Liver (tissue), 9 donors: ENCODE results near the gene CFAP99. TPM values are rescaled to one million over a fixed set of nuclear protein-coding genes. Genes with fewer than 3 reads are reported as not detected.

Experiments used
- DNase-seq: peaks from one replicate; pipeline ENCODE4 v3.0.0-alpha.2; 2017; ENCODE audit warnings: low spot score
- H3K27ac ChIP-seq, 2 donors: one replicate each; pipeline ENCODE4 v1.7.0; 2013; ENCODE audit warnings: inconsistent platforms in 2 of 2, low read length in 2 of 2, control low read depth in 1 of 2, low read depth in 1 of 2, mild to moderate bottlenecking in 1 of 2
- H3K27me3 ChIP-seq, 4 donors: one replicate each; pipeline versions ENCODE4 v1.6.1 to v1.7.0; 2013; ENCODE audit warnings: low read length in 3 of 4, inconsistent platforms in 1 of 4, mild to moderate bottlenecking in 1 of 4, moderate library complexity in 1 of 4; ENCODE audit not compliant: control insufficient read depth in 4 of 4, insufficient read depth in 4 of 4
- H3K36me3 ChIP-seq, 4 donors: one replicate each; pipeline versions ENCODE4 v1.6.1 to v1.7.0; 2013; ENCODE audit warnings: low read length in 3 of 4, mild to moderate bottlenecking in 3 of 4, low read depth in 1 of 4, moderate library complexity in 1 of 4; ENCODE audit not compliant: control insufficient read depth in 4 of 4, insufficient read depth in 3 of 4
- H3K4me1 ChIP-seq, 4 donors: one replicate each; pipeline versions ENCODE4 v1.6.1 to v1.7.0; 2013; ENCODE audit warnings: low read length in 3 of 4, mild to moderate bottlenecking in 3 of 4, moderate library complexity in 1 of 4; ENCODE audit not compliant: control insufficient read depth in 4 of 4, insufficient read depth in 4 of 4
- H3K4me3 ChIP-seq, 3 donors: one replicate each; pipeline versions ENCODE4 v1.6.1 to v1.7.0; 2013; ENCODE audit warnings: low read length in 3 of 3, control low read depth in 1 of 3, low read depth in 1 of 3, mild to moderate bottlenecking in 1 of 3
- H3K9ac ChIP-seq, 2 donors: one replicate each; pipeline ENCODE4 v1.7.0; 2013; ENCODE audit warnings: low read length in 2 of 2, mild to moderate bottlenecking in 2 of 2, moderate library complexity in 2 of 2, control low read depth in 1 of 2, low read depth in 1 of 2
- H3K9me3 ChIP-seq, 4 donors: one replicate each; pipeline versions ENCODE4 v1.6.1 to v1.7.0; 2013; ENCODE audit warnings: low read length in 3 of 4; ENCODE audit not compliant: control insufficient read depth in 4 of 4
- EGR1 ChIP-seq, 2 donors: IDR thresholded peaks; 2 replicates each; pipeline ENCODE4 v1.6.1; 2016 to 2018; ENCODE audit warnings: antibody characterized with exemption in 2 of 2, low read depth in 2 of 2
- FOXA2 ChIP-seq: IDR thresholded peaks from 2 replicates; pipeline ENCODE4 v1.6.1; 2016; ENCODE audit warnings: antibody characterized with exemption
- GABPA ChIP-seq, 2 donors: IDR thresholded peaks in 1 of 2; conservative IDR thresholded peaks in 1 of 2; 2 replicates each; pipeline ENCODE4 v1.6.1; 2016; ENCODE audit warnings: antibody characterized with exemption in 2 of 2, mild to moderate bottlenecking in 1 of 2, moderate library complexity in 1 of 2
- HNF4A ChIP-seq, 2 donors: conservative IDR thresholded peaks; 2 replicates each; pipeline ENCODE4 v1.6.1; 2016; ENCODE audit warnings: antibody characterized with exemption in 2 of 2, mild to moderate bottlenecking in 2 of 2
- HNF4G ChIP-seq: IDR thresholded peaks from 2 replicates; pipeline ENCODE4 v1.6.1; 2016; ENCODE audit warnings: antibody characterized with exemption
- JUND ChIP-seq, 2 donors: IDR thresholded peaks; 2 replicates each; pipeline ENCODE4 v1.6.1; 2016; ENCODE audit warnings: antibody characterized with exemption in 2 of 2
- NR2F2 ChIP-seq: IDR thresholded peaks from 2 replicates; pipeline ENCODE4 v1.6.1; 2016; ENCODE audit warnings: antibody characterized with exemption
- RAD21 ChIP-seq, 2 donors: IDR thresholded peaks; 2 replicates each; pipeline ENCODE4 v1.6.1; 2016; ENCODE audit warnings: antibody characterized with exemption in 2 of 2, mild to moderate bottlenecking in 2 of 2
- RXRA ChIP-seq, 2 donors: IDR thresholded peaks; 2 replicates each; pipeline ENCODE4 v1.6.1; 2017 to 2018; ENCODE audit warnings: antibody characterized with exemption in 2 of 2, mild to moderate bottlenecking in 1 of 2
- SP1 ChIP-seq: IDR thresholded peaks from 2 replicates; pipeline ENCODE4 v1.6.1; 2018; ENCODE audit warnings: antibody characterized with exemption, mild to moderate bottlenecking
- TAF1 ChIP-seq: conservative IDR thresholded peaks from 2 replicates; pipeline ENCODE4 v1.6.1; 2016; ENCODE audit warnings: antibody characterized with exemption, mild to moderate bottlenecking
- YY1 ChIP-seq: IDR thresholded peaks from 2 replicates; pipeline ENCODE4 v1.6.1; 2016; ENCODE audit warnings: antibody characterized with exemption, mild to moderate bottlenecking
- WGBS: extraction: QIAGEN DNeasy Blood & Tissue Kit; methylation state at CpG from one replicate; pipeline ENCODE4 v1.1.7; 2013; 5-methylcytosine and 5-hydroxymethylcytosine counted together
- polyA plus RNA-seq, 2 donors: library from polyadenylated mRNA; stranded (reverse) in 1 of 2; unstranded in 1 of 2; fragments of 200-250 nt in 1 of 2; fragments of >200 nt in 1 of 2; fragmentation: Nextera tagmentation in 1 of 2; extraction: Ambion mirVana in 1 of 2; gene quantifications; one replicate each; pipeline versions ENCODE4 v1.2.1 to v1.2.3, GENCODE V29; 2013 to 2015
- total RNA-seq, 2 donors: library from RNA; depleted of rRNA; stranded (reverse); fragments of >200 nt; gene quantifications; one replicate each; pipeline ENCODE4 v1.2.3, GENCODE V29; 2014
- TF ChIP-seq, protein P1 (sequence below): IDR thresholded peaks from 2 replicates; pipeline ENCODE4 v1.6.1; 2016; ENCODE audit warnings: antibody characterized with exemption
- TF ChIP-seq, protein P2 (sequence below): IDR thresholded peaks from 2 replicates; pipeline ENCODE4 v1.6.1; 2016; ENCODE audit warnings: antibody characterized with exemption
- TF ChIP-seq, protein P3 (sequence below): IDR thresholded peaks from 2 replicates; pipeline ENCODE4 v1.6.1; 2016; ENCODE audit warnings: antibody characterized with exemption
- TF ChIP-seq, protein P4 (sequence below): fragments of 150-350 bp; IDR thresholded peaks from 2 replicates; pipeline ENCODE4 v1.5.1; 2017; ENCODE audit warnings: improper control_type of control experiment, low read depth, low read length; ENCODE audit not compliant: missing input control
- donor health status: healthy.
- donor health status: healthy.
- donor health status: healthy.
- donor health status: healthy.
- donor health status: healthy.

Gene CFAP99
- total and polyA plus RNA-seq, 4 donors = 0.33 to 0.36 TPM; not detected in 2

DNA sequence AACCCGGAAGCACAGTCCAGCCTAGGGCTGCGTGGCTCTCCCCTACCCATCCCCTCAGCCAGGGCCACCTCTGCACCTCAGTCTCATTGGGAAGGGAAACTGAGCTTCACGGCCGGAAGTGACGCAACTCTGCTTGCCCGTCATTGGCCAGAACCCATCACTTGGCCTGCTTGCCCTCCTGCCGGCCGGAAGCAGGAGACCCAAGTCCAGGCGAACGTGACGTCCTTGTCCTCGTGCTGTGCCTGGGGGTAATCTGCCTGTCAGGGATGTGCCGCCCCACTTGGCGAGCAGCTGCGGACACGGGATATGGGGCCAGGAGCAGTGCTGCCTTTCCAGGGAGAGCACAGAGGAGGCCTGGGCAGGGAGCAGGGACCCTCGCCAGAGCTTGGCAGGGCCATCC, 31.5 kb upstream of the CFAP99 start:
- H3K36me3 ChIP-seq = no peaks in the 10 kb centered on the region
- no peaks in the 10 kb centered on the region for H3K9me3 ChIP-seq
- no peak for TF ChIP-seq TAF1
- no peak for TF ChIP-seq JUND (IDR thresholded peaks at IDR 0.05)
- no peak for TF ChIP-seq RXRA (IDR thresholded peaks at IDR 0.05)
- no peak for TF ChIP-seq RAD21 (IDR thresholded peaks at IDR 0.05)
- no peak for TF ChIP-seq EGR1 (IDR thresholded peaks at IDR 0.05; ENCODE audit: low read depth in 2 of 2)
- TF ChIP-seq, protein P1, sequence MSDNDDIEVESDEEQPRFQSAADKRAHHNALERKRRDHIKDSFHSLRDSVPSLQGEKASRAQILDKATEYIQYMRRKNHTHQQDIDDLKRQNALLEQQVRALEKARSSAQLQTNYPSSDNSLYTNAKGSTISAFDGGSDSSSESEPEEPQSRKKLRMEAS = no peak
- TF ChIP-seq FOXA2 = no peak
- TF ChIP-seq, protein P2, sequence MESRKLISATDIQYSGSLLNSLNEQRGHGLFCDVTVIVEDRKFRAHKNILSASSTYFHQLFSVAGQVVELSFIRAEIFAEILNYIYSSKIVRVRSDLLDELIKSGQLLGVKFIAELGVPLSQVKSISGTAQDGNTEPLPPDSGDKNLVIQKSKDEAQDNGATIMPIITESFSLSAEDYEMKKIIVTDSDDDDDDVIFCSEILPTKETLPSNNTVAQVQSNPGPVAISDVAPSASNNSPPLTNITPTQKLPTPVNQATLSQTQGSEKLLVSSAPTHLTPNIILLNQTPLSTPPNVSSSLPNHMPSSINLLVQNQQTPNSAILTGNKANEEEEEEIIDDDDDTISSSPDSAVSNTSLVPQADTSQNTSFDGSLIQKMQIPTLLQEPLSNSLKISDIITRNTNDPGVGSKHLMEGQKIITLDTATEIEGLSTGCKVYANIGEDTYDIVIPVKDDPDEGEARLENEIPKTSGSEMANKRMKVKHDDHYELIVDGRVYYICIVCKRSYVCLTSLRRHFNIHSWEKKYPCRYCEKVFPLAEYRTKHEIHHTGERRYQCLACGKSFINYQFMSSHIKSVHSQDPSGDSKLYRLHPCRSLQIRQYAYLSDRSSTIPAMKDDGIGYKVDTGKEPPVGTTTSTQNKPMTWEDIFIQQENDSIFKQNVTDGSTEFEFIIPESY = no peak
- no peak for TF ChIP-seq HNF4A (conservative IDR thresholded peaks at IDR 0.05)
- TF ChIP-seq YY1 = no peak
- TF ChIP-seq, protein P3, sequence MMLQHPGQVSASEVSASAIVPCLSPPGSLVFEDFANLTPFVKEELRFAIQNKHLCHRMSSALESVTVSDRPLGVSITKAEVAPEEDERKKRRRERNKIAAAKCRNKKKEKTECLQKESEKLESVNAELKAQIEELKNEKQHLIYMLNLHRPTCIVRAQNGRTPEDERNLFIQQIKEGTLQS = no peak
- TF ChIP-seq HNF4G = no peak
- no peak for TF ChIP-seq GABPA (IDR thresholded peaks at IDR 0.05 in 1 of 2, conservative IDR thresholded peaks at IDR 0.05 in 1 of 2)
- no peak overlapping the region for H3K4me3 ChIP-seq
- WGBS = 96% methylated on average over 17 of the region's 17 CpGs
- H3K4me1 ChIP-seq = peaks cover 0 to 11% (median 5%) of the 10 kb centered on the region in 4 donors
- no peaks in the 10 kb centered on the region for H3K27me3 ChIP-seq
- DNase-seq = no peak
- no peak overlapping the region for H3K9ac ChIP-seq
- no peak overlapping the region for H3K27ac ChIP-seq

DNA sequence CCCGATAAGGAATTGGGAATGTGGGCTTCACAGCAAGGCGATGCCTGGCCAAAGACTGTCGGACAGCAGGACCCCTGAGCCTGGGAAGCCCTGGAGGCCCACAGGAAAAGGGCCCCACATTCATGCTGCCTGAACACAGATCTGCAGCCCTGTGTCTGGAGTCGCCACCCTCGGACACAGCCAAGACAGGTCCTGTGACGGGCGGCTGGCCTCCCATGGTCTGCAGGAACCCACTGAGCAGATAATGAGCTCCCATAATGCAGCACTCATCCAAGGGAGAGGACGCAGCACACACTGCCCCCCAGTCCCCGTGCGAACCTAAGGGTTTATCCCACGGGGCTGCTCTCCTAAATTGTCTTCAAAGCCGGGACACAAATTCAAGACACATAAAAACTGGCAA, 30.9 kb upstream of the CFAP99 start:
- Histone ChIP-seq H3K9me3 (no peaks in the 10 kb centered on the region), H3K27ac (no peak overlapping the region), H3K9ac (no peak overlapping the region), H3K4me3 (no peak overlapping the region), H3K27me3 (no peaks in the 10 kb centered on the region), H3K36me3 (no peaks in the 10 kb centered on the region), H3K4me1 (peaks cover 0 to 11% (median 5%) of the 10 kb centered on the region in 4 donors)
- WGBS = 95% methylated on average over 12 of the region's 12 CpGs
- TF ChIP-seq NR2F2 (no peak), SP1 (no peak), JUND (IDR thresholded peaks at IDR 0.05) (no peak), FOXA2 (no peak)
- TF ChIP-seq, protein P1 = no peak
- TF ChIP-seq, protein P4, sequence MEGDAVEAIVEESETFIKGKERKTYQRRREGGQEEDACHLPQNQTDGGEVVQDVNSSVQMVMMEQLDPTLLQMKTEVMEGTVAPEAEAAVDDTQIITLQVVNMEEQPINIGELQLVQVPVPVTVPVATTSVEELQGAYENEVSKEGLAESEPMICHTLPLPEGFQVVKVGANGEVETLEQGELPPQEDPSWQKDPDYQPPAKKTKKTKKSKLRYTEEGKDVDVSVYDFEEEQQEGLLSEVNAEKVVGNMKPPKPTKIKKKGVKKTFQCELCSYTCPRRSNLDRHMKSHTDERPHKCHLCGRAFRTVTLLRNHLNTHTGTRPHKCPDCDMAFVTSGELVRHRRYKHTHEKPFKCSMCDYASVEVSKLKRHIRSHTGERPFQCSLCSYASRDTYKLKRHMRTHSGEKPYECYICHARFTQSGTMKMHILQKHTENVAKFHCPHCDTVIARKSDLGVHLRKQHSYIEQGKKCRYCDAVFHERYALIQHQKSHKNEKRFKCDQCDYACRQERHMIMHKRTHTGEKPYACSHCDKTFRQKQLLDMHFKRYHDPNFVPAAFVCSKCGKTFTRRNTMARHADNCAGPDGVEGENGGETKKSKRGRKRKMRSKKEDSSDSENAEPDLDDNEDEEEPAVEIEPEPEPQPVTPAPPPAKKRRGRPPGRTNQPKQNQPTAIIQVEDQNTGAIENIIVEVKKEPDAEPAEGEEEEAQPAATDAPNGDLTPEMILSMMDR = no peak
- DNase-seq = no peak
